Glomerular visceral epithelial cell (primary cell): Measurements from ENCODE around the gene AK9.
A peak's percentile ranks its signal among the peaks of the same experiment; 100 is the strongest.
"Not testable (repeated sequence)": the region's sequence is repeated elsewhere in the genome, so short reads cannot be mapped to it uniquely, and the experiment has no call there.

ENCODE experiments used
- DNase-seq: peaks from one replicate; pipeline ENCODE4 v3.0.0-alpha.2; 2016; ENCODE audit errors: extremely low spot score

AK9 gene

GRCh38 chr6:109695468-109695867 lies 4.5 kb upstream of the AK9 start:
- no peak for DNase-seq

GRCh38 chr6:109693111-109693510 lies 2.1 kb upstream of the AK9 start:
- DNase-seq: no peak

GRCh38 chr6:109690373-109690736 lies 647 bp downstream of the AK9 start:
- DNase-seq: peak; percentile 38

- peak; percentile 84 for DNase-seq
Measured at GRCh38 chr6:109687271-109687761, 3.7 kb downstream of the AK9 start.

GRCh38 chr6:109686566-109687265 lies 4.3 kb downstream of the AK9 start:
- no peak for DNase-seq

GRCh38 chr6:109678661-109679505 lies 12.1 kb downstream of the AK9 start:
- not testable (repeated sequence) for DNase-seq

- no peak for DNase-seq
Measured at GRCh38 chr6:109678240-109678639, 12.8 kb downstream of the AK9 start.

GRCh38 chr6:109676724-109677123 lies 14.3 kb downstream of the AK9 start:
- DNase-seq: no peak

- DNase-seq: no peak
Measured at GRCh38 chr6:109672839-109673238, 18.2 kb downstream of the AK9 start.

GRCh38 chr6:109672175-109672574 lies 18.8 kb downstream of the AK9 start:
- no peak for DNase-seq

GRCh38 chr6:109671733-109672132 lies 19.3 kb downstream of the AK9 start:
- DNase-seq: no peak

- DNase-seq: no peak
Measured at GRCh38 chr6:109669811-109670210, 21.2 kb downstream of the AK9 start.

GRCh38 chr6:109662192-109662591 lies 28.8 kb downstream of the AK9 start:
- peak; percentile 6 for DNase-seq

- DNase-seq: no peak
Measured at GRCh38 chr6:109660526-109661320, 30.3 kb downstream of the AK9 start.

- DNase-seq: no peak
Measured at GRCh38 chr6:109655761-109656262, 35.2 kb downstream of the AK9 start.

GRCh38 chr6:109653264-109653663 lies 37.7 kb downstream of the AK9 start:
- DNase-seq: no peak

- DNase-seq: no peak
Measured at GRCh38 chr6:109644131-109644530, 46.9 kb downstream of the AK9 start.

GRCh38 chr6:109632405-109632804 lies 58.6 kb downstream of the AK9 start:
- no peak for DNase-seq

- no peak for DNase-seq
Measured at GRCh38 chr6:109631403-109631802, 59.6 kb downstream of the AK9 start.

- no peak for DNase-seq
Measured at GRCh38 chr6:109628158-109629000, 62.6 kb downstream of the AK9 start.

- DNase-seq: no peak
Measured at GRCh38 chr6:109626311-109626710, 64.7 kb downstream of the AK9 start.
